Measurements from ENCODE around the gene ANAPC10.

Gene ANAPC10

GRCh38 chr4:145069361-145069760 lies 28.6 kb downstream of the ANAPC10 start:
- Histone ChIP-seq H3K4me1 (ENCODE audit: control insufficient read depth in 1 of 2, insufficient read depth in 1 of 2, low read depth in 1 of 2, low read length in 1 of 2) (no peaks in the 10 kb centered on the region), H3K4me3 (ENCODE audit: low read depth in 1 of 2, low read length in 1 of 2) (no peak overlapping the region), H3K27me3 (no peaks in the 10 kb centered on the region), H3K36me3 (no peaks in the 10 kb centered on the region), H3K9me3 (no peaks in the 10 kb centered on the region), H3K27ac (no peak overlapping the region)
- no peak for TF ChIP-seq CTCF (IDR thresholded peaks at IDR 0.05)

GRCh38 chr4:145066063-145066501 lies 31.9 kb downstream of the ANAPC10 start:
- TF ChIP-seq CTCF (IDR thresholded peaks at IDR 0.05), result no peak
- no peak overlapping the region for H3K4me3 ChIP-seq (ENCODE audit: low read depth in 1 of 2, low read length in 1 of 2)
- no peaks in the 10 kb centered on the region for H3K4me1 ChIP-seq (ENCODE audit: control insufficient read depth in 1 of 2, insufficient read depth in 1 of 2, low read depth in 1 of 2, low read length in 1 of 2)
- H3K27ac ChIP-seq, result no peak overlapping the region
- H3K36me3 ChIP-seq, result no peaks in the 10 kb centered on the region
- H3K9me3 ChIP-seq, result no peaks in the 10 kb centered on the region
- H3K27me3 ChIP-seq, result no peaks in the 10 kb centered on the region

GRCh38 chr4:145061318-145061920 lies 36.6 kb downstream of the ANAPC10 start:
- Histone ChIP-seq H3K4me3 (ENCODE audit: low read depth in 1 of 2, low read length in 1 of 2) (no peak overlapping the region), H3K27me3 (no peaks in the 10 kb centered on the region), H3K4me1 (ENCODE audit: control insufficient read depth in 1 of 2, insufficient read depth in 1 of 2, low read depth in 1 of 2, low read length in 1 of 2) (peaks cover 0 to 3% of the 10 kb centered on the region in 2 experiments), H3K27ac (no peak overlapping the region), H3K9me3 (no peaks in the 10 kb centered on the region), H3K36me3 (no peaks in the 10 kb centered on the region)
- TF ChIP-seq CTCF (IDR thresholded peaks at IDR 0.05), result no peak

GRCh38 chr4:145058256-145058655 lies 39.7 kb downstream of the ANAPC10 start:
- H3K27me3 ChIP-seq, result no peaks in the 10 kb centered on the region
- no peaks in the 10 kb centered on the region for H3K9me3 ChIP-seq
- H3K36me3 ChIP-seq, result no peaks in the 10 kb centered on the region
- H3K4me3 ChIP-seq (ENCODE audit: low read depth in 1 of 2, low read length in 1 of 2), result no peak overlapping the region
- H3K4me1 ChIP-seq (ENCODE audit: control insufficient read depth in 1 of 2, insufficient read depth in 1 of 2, low read depth in 1 of 2, low read length in 1 of 2), result peaks cover 0 to 3% of the 10 kb centered on the region in 2 experiments
- H3K27ac ChIP-seq, result no peak overlapping the region
- no peak for TF ChIP-seq CTCF (IDR thresholded peaks at IDR 0.05)

GRCh38 chr4:145056325-145057130 lies 41.5 kb downstream of the ANAPC10 start:
- H3K27me3 ChIP-seq, result no peaks in the 10 kb centered on the region
- no peaks in the 10 kb centered on the region for H3K36me3 ChIP-seq
- H3K4me1 ChIP-seq (ENCODE audit: control insufficient read depth in 1 of 2, insufficient read depth in 1 of 2, low read depth in 1 of 2, low read length in 1 of 2), result peaks cover 0 to 3% of the 10 kb centered on the region in 2 experiments
- TF ChIP-seq CTCF (IDR thresholded peaks at IDR 0.05), result no peak
- no peak overlapping the region for H3K4me3 ChIP-seq (ENCODE audit: low read depth in 1 of 2, low read length in 1 of 2)
- H3K9me3 ChIP-seq, result no peaks in the 10 kb centered on the region
- H3K27ac ChIP-seq, result no peak overlapping the region
